Measurements from ENCODE around the gene ENPEP.
"Not testable (repeated sequence)": the region's sequence is repeated elsewhere in the genome, so short reads cannot be mapped to it uniquely, and the experiment has no call there.

ENPEP gene

GRCh38 chr4:110486256-110486655 lies 10.3 kb downstream of the ENPEP start:
- DNase-seq (ENCODE audit: insufficient read length, low spot score) (no peak), FAIRE-seq (no peak)
- TF ChIP-seq CTCF (IDR thresholded peaks at IDR 0.05; ENCODE audit: insufficient read depth, missing control alignments) = no peak

GRCh38 chr4:110486850-110487249 lies 10.9 kb downstream of the ENPEP start:
- not testable (repeated sequence) for DNase-seq (ENCODE audit: insufficient read length, low spot score); FAIRE-seq

GRCh38 chr4:110487873-110488272 lies 11.9 kb downstream of the ENPEP start:
- no peak for TF ChIP-seq CTCF (IDR thresholded peaks at IDR 0.05; ENCODE audit: insufficient read depth, missing control alignments)
- no peak for DNase-seq (ENCODE audit: insufficient read length, low spot score)

GRCh38 chr4:110489901-110490508 lies 14.1 kb downstream of the ENPEP start:
- FAIRE-seq (no peak), DNase-seq (ENCODE audit: insufficient read length, low spot score) (no peak)
- no peak for TF ChIP-seq CTCF (IDR thresholded peaks at IDR 0.05; ENCODE audit: insufficient read depth, missing control alignments)

More at GRCh38 chr4:110487873-110488272, 11.9 kb downstream of the ENPEP start:
- FAIRE-seq = no peak

- no peak for TF ChIP-seq CTCF (IDR thresholded peaks at IDR 0.05; ENCODE audit: insufficient read depth, missing control alignments)
- DNase-seq (ENCODE audit: insufficient read length, low spot score) = no peak
- FAIRE-seq = no peak
Observed at GRCh38 chr4:110492522-110492921, 16.6 kb downstream of the ENPEP start.

GRCh38 chr4:110493520-110493919 lies 17.6 kb downstream of the ENPEP start:
- DNase-seq (ENCODE audit: insufficient read length, low spot score) (no peak), FAIRE-seq (no peak)
- TF ChIP-seq CTCF (IDR thresholded peaks at IDR 0.05; ENCODE audit: insufficient read depth, missing control alignments) = no peak

GRCh38 chr4:110498420-110498819 lies 22.5 kb downstream of the ENPEP start:
- FAIRE-seq (no peak), DNase-seq (ENCODE audit: insufficient read length, low spot score) (no peak)
- TF ChIP-seq CTCF (IDR thresholded peaks at IDR 0.05; ENCODE audit: insufficient read depth, missing control alignments) = no peak

GRCh38 chr4:110499126-110499525 lies 23.2 kb downstream of the ENPEP start:
- FAIRE-seq (no peak), DNase-seq (ENCODE audit: insufficient read length, low spot score) (no peak)
- TF ChIP-seq CTCF (IDR thresholded peaks at IDR 0.05; ENCODE audit: insufficient read depth, missing control alignments) = no peak
